ENCODE results near the gene MRPL10. TPM values are rescaled to one million over a fixed set of nuclear protein-coding genes. Genes with fewer than 3 reads are reported as not detected.
A peak's percentile ranks its signal among the peaks of the same experiment; 100 is the strongest.

Gene MRPL10
- total and polyA plus RNA-seq, 8 donors = 7.8 to 85.2 (median 31.4) TPM

- intact Hi-C loops (cut with DNase I; ENCODE audit: low total_unique reads) = no loop called here
- Histone ChIP-seq H3K4me3 (no peak overlapping the region), H3K4me1 (peaks cover 23 to 55% (median 39%) of the 10 kb centered on the region in 4 donors), H3K36me3 (peaks cover 66 to 96% (median 87%) of the 10 kb centered on the region in 4 donors), H3K9me3 (no peaks in the 10 kb centered on the region), H3K27me3 (no peaks in the 10 kb centered on the region), H3K27ac (no peak overlapping the region)
- DNase-seq = peak in 1 of 2 donors; percentile 0
- no peak for TF ChIP-seq POLR2AphosphoS5 (IDR thresholded peaks at IDR 0.05)
- WGBS, 5 donors = 92 to 95% (median 94%) methylated on average over 21 of the region's 21 CpGs
Observed at GRCh38 chr17:47815106-47815918, 16.0 kb downstream of the MRPL10 start.

- TF ChIP-seq POLR2A (IDR thresholded peaks at IDR 0.05) (no peak), CTCF (IDR thresholded peaks at IDR 0.05) (no peak)
- peaks cover 71 to 100% (median 94%) of the 10 kb centered on the region in 4 donors for H3K36me3 ChIP-seq
- 88 to 97% (median 94%) methylated on average over 19 to 22 of the region's 22 CpGs for WGBS, 5 donors
- H3K27me3 ChIP-seq = no peaks in the 10 kb centered on the region
- peak overlapping the region in 1 of 5 donors; percentile 14 for H3K27ac ChIP-seq
- H3K9me3 ChIP-seq = no peaks in the 10 kb centered on the region
- peak in 1 of 2 donors; percentile 1 for DNase-seq
- H3K4me1 ChIP-seq = peaks cover 32 to 61% (median 42%) of the 10 kb centered on the region in 4 donors
- intact Hi-C loops (cut with DNase I; ENCODE audit: low total_unique reads) = no loop called here
- no peak overlapping the region for H3K4me3 ChIP-seq
Observed at GRCh38 chr17:47813512-47814031, 17.8 kb downstream of the MRPL10 start.

GRCh38 chr17:47813077-47813476, 18.3 kb downstream of the MRPL10 start:
- H3K9me3 ChIP-seq = no peaks in the 10 kb centered on the region
- TF ChIP-seq CTCF (IDR thresholded peaks at IDR 0.05) (no peak), POLR2AphosphoS5 (IDR thresholded peaks at IDR 0.05) (no peak), POLR2A (IDR thresholded peaks at IDR 0.05) (no peak), EP300 (IDR thresholded peaks at IDR 0.05) (no peak)
- peaks cover 32 to 61% (median 45%) of the 10 kb centered on the region in 4 donors for H3K4me1 ChIP-seq
- no peaks in the 10 kb centered on the region for H3K27me3 ChIP-seq
- peak in 1 of 2 donors; percentile 2 for DNase-seq
- H3K4me3 ChIP-seq = no peak overlapping the region
- intact Hi-C loops (cut with DNase I; ENCODE audit: low total_unique reads) = no loop called here
- H3K27ac ChIP-seq = peak overlapping the region in 2 of 5 donors; percentile 0 to 85
- 91 to 95% (median 94%) methylated on average over 11 to 14 of the region's 14 CpGs for WGBS, 5 donors
- peaks cover 71 to 100% (median 94%) of the 10 kb centered on the region in 4 donors for H3K36me3 ChIP-seq

- no peak for TF ChIP-seq EP300 (IDR thresholded peaks at IDR 0.05)
- no peak for TF ChIP-seq POLR2AphosphoS5 (IDR thresholded peaks at IDR 0.05)
- TF ChIP-seq POLR2A (IDR thresholded peaks at IDR 0.05) = no peak
- TF ChIP-seq CTCF (IDR thresholded peaks at IDR 0.05) = no peak
- Histone ChIP-seq H3K4me1 (peaks cover 32 to 61% (median 45%) of the 10 kb centered on the region in 4 donors), H3K27ac (peak overlapping the region in 3 of 5 donors; percentile 0 to 85 (median 79)), H3K36me3 (peaks cover 71 to 100% (median 94%) of the 10 kb centered on the region in 4 donors), H3K27me3 (no peaks in the 10 kb centered on the region), H3K9me3 (no peaks in the 10 kb centered on the region), H3K4me3 (no peak overlapping the region)
- 72 to 78% (median 76%) methylated on average over 17 to 18 of the region's 18 CpGs for WGBS, 5 donors
- intact Hi-C loops (cut with DNase I; ENCODE audit: low total_unique reads) = no loop called here
- peak in 1 of 2 donors; percentile 2 for DNase-seq
Observed at GRCh38 chr17:47812146-47812920, 19.0 kb downstream of the MRPL10 start.
